Peyer's patch (tissue), 4 donors: ENCODE measurements around the gene PCED1B. TPM values are rescaled to one million over a fixed set of nuclear protein-coding genes. Genes with fewer than 3 reads are reported as not detected.
A peak's percentile ranks its signal among the peaks of the same experiment; 100 is the strongest.

Experiments
- DNase-seq, 3 donors: peaks; one replicate each; pipeline ENCODE4 v3.0.0-alpha.2; 2017 to 2019
- H3K27ac ChIP-seq, 4 donors: fragments of 200-600 bp; sonication (generic); one replicate each; pipeline ENCODE4 v1.5.1; 2016 to 2019
- H3K27me3 ChIP-seq, 2 donors: fragments of 200-600 bp; sonication (generic); one replicate each; pipeline ENCODE4 v1.5.1; 2019
- H3K36me3 ChIP-seq, 3 donors: fragments of 200-600 bp; sonication (generic); one replicate each; pipeline ENCODE4 v1.5.1; 2016 to 2019
- H3K4me1 ChIP-seq, 4 donors: fragments of 200-600 bp; sonication (generic); one replicate each; pipeline ENCODE4 v1.5.1; 2016 to 2019
- H3K4me3 ChIP-seq, 4 donors: fragments of 200-600 bp; sonication (generic); 1 replicate in 3 of 4; 2 replicates in 1 of 4; pipeline ENCODE4 v1.5.1; 2016 to 2019; ENCODE audit warnings: mild to moderate bottlenecking in 1 of 4
- H3K9me3 ChIP-seq, 4 donors: fragments of 200-600 bp; sonication (generic); one replicate each; pipeline ENCODE4 v1.5.1; 2016 to 2019; ENCODE audit warnings: mild to moderate bottlenecking in 1 of 4
- POLR2A ChIP-seq, 2 donors: fragments of 450-650 bp; IDR thresholded peaks; one replicate each; pipeline ENCODE4 v1.5.1; 2017; ENCODE audit warnings: antibody characterized with exemption in 2 of 2, mild to moderate bottlenecking in 2 of 2, moderate library complexity in 2 of 2
- total RNA-seq, 4 donors: library from RNA; depleted of rRNA; stranded (reverse); fragments of >200 nt; gene quantifications; one replicate each; pipeline ENCODE4 v1.1.0, GENCODE V29; 2016
- TF ChIP-seq, protein P1 (sequence below), 6 experiments: fragments of 450-650 bp in 4 of 6; fragments of 200-600 bp in 2 of 6; sonication (generic) in 1 of 6; IDR thresholded peaks; one replicate each; pipeline ENCODE4 v1.5.1; 2017 to 2019; ENCODE audit warnings: antibody characterized with exemption in 6 of 6, mild to moderate bottlenecking in 3 of 6, moderate library complexity in 1 of 6

The PCED1B gene, protein sequence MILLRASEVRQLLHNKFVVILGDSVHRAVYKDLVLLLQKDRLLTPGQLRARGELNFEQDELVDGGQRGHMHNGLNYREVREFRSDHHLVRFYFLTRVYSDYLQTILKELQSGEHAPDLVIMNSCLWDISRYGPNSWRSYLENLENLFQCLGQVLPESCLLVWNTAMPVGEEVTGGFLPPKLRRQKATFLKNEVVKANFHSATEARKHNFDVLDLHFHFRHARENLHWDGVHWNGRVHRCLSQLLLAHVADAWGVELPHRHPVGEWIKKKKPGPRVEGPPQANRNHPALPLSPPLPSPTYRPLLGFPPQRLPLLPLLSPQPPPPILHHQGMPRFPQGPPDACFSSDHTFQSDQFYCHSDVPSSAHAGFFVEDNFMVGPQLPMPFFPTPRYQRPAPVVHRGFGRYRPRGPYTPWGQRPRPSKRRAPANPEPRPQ
- total RNA-seq: 10 to 100 TPM in 1 of 4 donors, 1 to 10 TPM in 2, not detected in 1; 1.9 to 11.6 (median 2.3) TPM

DNA sequence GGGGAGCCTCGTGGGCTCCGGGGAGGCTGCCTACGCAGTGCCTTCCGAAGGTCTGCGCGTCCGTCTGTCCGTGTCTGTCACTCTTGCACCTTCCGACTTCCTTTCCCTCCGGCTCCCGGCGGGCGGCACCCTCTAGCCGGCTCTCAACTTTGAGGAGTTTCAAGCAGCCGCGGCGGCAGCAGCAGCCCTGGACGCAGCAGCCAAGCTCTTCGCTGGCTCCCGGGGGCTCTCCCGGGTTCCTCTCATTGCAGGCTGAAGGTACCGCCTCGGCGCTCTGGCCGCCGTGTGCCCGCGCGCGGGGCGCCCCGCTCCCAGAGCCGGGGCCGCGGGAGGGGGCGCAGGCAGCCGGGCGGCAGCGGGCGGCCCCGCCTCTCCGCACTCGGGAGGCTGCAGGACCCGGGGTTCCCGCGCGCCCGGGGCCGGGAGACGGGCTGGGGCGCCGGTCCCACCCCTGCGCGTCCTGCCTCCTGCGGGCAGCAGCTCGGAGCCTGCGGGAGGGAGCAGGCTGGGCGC lies at the start of gene PCED1B, which contains the start of gene AMIGO2:
Gene PCED1B, plus strand, starts transcription at position 154 of the 513 bp plus-strand sequence. CDS start 155,443 bp downstream, outside the sequence.
Gene AMIGO2, minus strand, starts transcription at position 492 of the 513 bp plus-strand sequence. CDS start 957 bp downstream, outside the sequence.
- no peaks in the 10 kb centered on the region for H3K9me3 ChIP-seq
- no peaks in the 10 kb centered on the region for H3K36me3 ChIP-seq
- TF ChIP-seq POLR2A (IDR thresholded peaks at IDR 0.05): no peak
- TF ChIP-seq, protein P1, sequence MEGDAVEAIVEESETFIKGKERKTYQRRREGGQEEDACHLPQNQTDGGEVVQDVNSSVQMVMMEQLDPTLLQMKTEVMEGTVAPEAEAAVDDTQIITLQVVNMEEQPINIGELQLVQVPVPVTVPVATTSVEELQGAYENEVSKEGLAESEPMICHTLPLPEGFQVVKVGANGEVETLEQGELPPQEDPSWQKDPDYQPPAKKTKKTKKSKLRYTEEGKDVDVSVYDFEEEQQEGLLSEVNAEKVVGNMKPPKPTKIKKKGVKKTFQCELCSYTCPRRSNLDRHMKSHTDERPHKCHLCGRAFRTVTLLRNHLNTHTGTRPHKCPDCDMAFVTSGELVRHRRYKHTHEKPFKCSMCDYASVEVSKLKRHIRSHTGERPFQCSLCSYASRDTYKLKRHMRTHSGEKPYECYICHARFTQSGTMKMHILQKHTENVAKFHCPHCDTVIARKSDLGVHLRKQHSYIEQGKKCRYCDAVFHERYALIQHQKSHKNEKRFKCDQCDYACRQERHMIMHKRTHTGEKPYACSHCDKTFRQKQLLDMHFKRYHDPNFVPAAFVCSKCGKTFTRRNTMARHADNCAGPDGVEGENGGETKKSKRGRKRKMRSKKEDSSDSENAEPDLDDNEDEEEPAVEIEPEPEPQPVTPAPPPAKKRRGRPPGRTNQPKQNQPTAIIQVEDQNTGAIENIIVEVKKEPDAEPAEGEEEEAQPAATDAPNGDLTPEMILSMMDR (IDR thresholded peaks at IDR 0.05): peak in 2 of 6 experiments; percentile 17 to 29
- peak within 1 kb of the TSS; percentile 59 to 85 (median 81) for H3K4me3 ChIP-seq
- no peaks in the 10 kb centered on the region for H3K27me3 ChIP-seq
- peak within 1 kb of the TSS; percentile 75 to 92 (median 88) for H3K27ac ChIP-seq
- peaks cover 0 to 3% (median under 1%) of the 10 kb centered on the region in 4 donors for H3K4me1 ChIP-seq
- DNase-seq: peak; percentile 70 to 88 (median 79)

- no peak for DNase-seq
- Histone ChIP-seq H3K9me3 (no peaks in the 10 kb centered on the region), H3K4me3 (no peak overlapping the region), H3K27ac (no peak overlapping the region), H3K27me3 (no peaks in the 10 kb centered on the region), H3K36me3 (no peaks in the 10 kb centered on the region), H3K4me1 (no peaks in the 10 kb centered on the region)
- TF ChIP-seq POLR2A (IDR thresholded peaks at IDR 0.05): no peak
- TF ChIP-seq, protein P1 (IDR thresholded peaks at IDR 0.05): no peak
Observed at GRCh38 chr12:47029903-47030302, 49.5 kb upstream of the PCED1B start.

- Histone ChIP-seq H3K36me3 (no peaks in the 10 kb centered on the region), H3K27ac (no peak overlapping the region), H3K4me1 (no peaks in the 10 kb centered on the region), H3K9me3 (no peaks in the 10 kb centered on the region), H3K27me3 (no peaks in the 10 kb centered on the region), H3K4me3 (no peak overlapping the region)
- no peak for DNase-seq
- no peak for TF ChIP-seq POLR2A (IDR thresholded peaks at IDR 0.05)
- TF ChIP-seq, protein P1 (IDR thresholded peaks at IDR 0.05): peak; percentile 12 to 71 (median 61)
Observed at GRCh38 chr12:47032644-47033043, 46.8 kb upstream of the PCED1B start.

GRCh38 chr12:47033081-47033480 lies 46.3 kb upstream of the PCED1B start:
- TF ChIP-seq POLR2A (IDR thresholded peaks at IDR 0.05): no peak
- TF ChIP-seq, protein P1 (IDR thresholded peaks at IDR 0.05): no peak

GRCh38 chr12:47033789-47034555 lies 45.4 kb upstream of the PCED1B start:
- peaks cover 0 to 1% (median 0%) of the 10 kb centered on the region in 4 donors for H3K4me1 ChIP-seq
- H3K4me3 ChIP-seq: no peak overlapping the region
- no peaks in the 10 kb centered on the region for H3K9me3 ChIP-seq
- no peak overlapping the region for H3K27ac ChIP-seq
- DNase-seq: no peak
- TF ChIP-seq, protein P1 (IDR thresholded peaks at IDR 0.05): no peak
- no peak for TF ChIP-seq POLR2A (IDR thresholded peaks at IDR 0.05)
- no peaks in the 10 kb centered on the region for H3K27me3 ChIP-seq
- no peaks in the 10 kb centered on the region for H3K36me3 ChIP-seq

More at GRCh38 chr12:47033081-47033480, 46.3 kb upstream of the PCED1B start:
- no peak overlapping the region for H3K27ac ChIP-seq
- H3K4me3 ChIP-seq: no peak overlapping the region
- no peak for DNase-seq
- no peaks in the 10 kb centered on the region for H3K36me3 ChIP-seq
- no peaks in the 10 kb centered on the region for H3K27me3 ChIP-seq
- H3K9me3 ChIP-seq: no peaks in the 10 kb centered on the region
- no peaks in the 10 kb centered on the region for H3K4me1 ChIP-seq
